ENCODE data around the gene ENTHD1.

Gene ENTHD1

DNA sequence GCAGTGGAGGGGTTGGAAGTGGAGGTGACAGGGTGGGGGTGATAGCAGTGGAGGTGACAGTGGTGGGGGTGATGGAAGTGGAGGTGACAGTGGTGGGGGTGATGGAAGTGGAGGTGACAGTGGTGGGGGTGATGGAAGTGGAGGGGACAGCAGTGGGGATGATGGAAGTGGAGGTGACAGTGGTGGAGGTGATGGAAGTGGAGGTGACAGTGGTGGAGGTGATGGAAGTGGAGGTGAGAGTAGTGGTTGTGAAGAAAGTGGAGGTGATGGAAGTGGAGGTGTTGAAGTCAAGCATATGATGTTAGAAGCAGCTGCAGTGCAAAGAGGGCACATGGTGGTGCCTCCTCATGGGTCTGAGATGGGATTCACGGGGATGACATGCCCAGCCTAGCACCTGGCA, 181.5 kb downstream of the ENTHD1 start:
- TF ChIP-seq ZNF350 (tag by site-specific recombination; IDR thresholded peaks at IDR 0.05) (no peak), ZNF548 (tag by site-specific recombination; IDR thresholded peaks at IDR 0.05) (no peak), ZNF10 (tag by site-specific recombination; IDR thresholded peaks at IDR 0.05) (no peak), ZFP3 (tag by site-specific recombination; IDR thresholded peaks at IDR 0.05; ENCODE audit: low read depth) (no peak), SETDB1 (IDR thresholded peaks at IDR 0.05; ENCODE audit: insufficient read length, low read length) (no peak), OSR2 (tag by site-specific recombination; IDR thresholded peaks at IDR 0.05) (no peak), ZBTB48 (tag by site-specific recombination; IDR thresholded peaks at IDR 0.05) (no peak), ZNF596 (tag by site-specific recombination; IDR thresholded peaks at IDR 0.05) (no peak), ZNF169 (tag by site-specific recombination; IDR thresholded peaks at IDR 0.05) (no peak), GLIS2 (tag by site-specific recombination; IDR thresholded peaks at IDR 0.05) (no peak), ZNF843 (tag by site-specific recombination; IDR thresholded peaks at IDR 0.05) (no peak), ZNF776 (tag by site-specific recombination; IDR thresholded peaks at IDR 0.05; ENCODE audit: borderline replicate concordance) (no peak), ZNF24 (tag by site-specific recombination; IDR thresholded peaks at IDR 0.05) (no peak), HOXA7 (CRISPR knock-in tag; IDR thresholded peaks at IDR 0.05; ENCODE audit: borderline replicate concordance) (no peak)
- TF ChIP-seq, protein P1, sequence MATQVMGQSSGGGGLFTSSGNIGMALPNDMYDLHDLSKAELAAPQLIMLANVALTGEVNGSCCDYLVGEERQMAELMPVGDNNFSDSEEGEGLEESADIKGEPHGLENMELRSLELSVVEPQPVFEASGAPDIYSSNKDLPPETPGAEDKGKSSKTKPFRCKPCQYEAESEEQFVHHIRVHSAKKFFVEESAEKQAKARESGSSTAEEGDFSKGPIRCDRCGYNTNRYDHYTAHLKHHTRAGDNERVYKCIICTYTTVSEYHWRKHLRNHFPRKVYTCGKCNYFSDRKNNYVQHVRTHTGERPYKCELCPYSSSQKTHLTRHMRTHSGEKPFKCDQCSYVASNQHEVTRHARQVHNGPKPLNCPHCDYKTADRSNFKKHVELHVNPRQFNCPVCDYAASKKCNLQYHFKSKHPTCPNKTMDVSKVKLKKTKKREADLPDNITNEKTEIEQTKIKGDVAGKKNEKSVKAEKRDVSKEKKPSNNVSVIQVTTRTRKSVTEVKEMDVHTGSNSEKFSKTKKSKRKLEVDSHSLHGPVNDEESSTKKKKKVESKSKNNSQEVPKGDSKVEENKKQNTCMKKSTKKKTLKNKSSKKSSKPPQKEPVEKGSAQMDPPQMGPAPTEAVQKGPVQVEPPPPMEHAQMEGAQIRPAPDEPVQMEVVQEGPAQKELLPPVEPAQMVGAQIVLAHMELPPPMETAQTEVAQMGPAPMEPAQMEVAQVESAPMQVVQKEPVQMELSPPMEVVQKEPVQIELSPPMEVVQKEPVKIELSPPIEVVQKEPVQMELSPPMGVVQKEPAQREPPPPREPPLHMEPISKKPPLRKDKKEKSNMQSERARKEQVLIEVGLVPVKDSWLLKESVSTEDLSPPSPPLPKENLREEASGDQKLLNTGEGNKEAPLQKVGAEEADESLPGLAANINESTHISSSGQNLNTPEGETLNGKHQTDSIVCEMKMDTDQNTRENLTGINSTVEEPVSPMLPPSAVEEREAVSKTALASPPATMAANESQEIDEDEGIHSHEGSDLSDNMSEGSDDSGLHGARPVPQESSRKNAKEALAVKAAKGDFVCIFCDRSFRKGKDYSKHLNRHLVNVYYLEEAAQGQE (tag by site-specific recombination; IDR thresholded peaks at IDR 0.05), result no peak
- TF ChIP-seq, protein P2, sequence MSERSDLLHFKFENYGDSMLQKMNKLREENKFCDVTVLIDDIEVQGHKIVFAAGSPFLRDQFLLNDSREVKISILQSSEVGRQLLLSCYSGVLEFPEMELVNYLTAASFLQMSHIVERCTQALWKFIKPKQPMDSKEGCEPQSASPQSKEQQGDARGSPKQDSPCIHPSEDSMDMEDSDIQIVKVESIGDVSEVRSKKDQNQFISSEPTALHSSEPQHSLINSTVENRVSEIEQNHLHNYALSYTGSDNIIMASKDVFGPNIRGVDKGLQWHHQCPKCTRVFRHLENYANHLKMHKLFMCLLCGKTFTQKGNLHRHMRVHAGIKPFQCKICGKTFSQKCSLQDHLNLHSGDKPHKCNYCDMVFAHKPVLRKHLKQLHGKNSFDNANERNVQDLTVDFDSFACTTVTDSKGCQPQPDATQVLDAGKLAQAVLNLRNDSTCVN (tag by site-specific recombination; optimal IDR thresholded peaks at IDR 0.05), result no peak
- TF ChIP-seq, protein P3, sequence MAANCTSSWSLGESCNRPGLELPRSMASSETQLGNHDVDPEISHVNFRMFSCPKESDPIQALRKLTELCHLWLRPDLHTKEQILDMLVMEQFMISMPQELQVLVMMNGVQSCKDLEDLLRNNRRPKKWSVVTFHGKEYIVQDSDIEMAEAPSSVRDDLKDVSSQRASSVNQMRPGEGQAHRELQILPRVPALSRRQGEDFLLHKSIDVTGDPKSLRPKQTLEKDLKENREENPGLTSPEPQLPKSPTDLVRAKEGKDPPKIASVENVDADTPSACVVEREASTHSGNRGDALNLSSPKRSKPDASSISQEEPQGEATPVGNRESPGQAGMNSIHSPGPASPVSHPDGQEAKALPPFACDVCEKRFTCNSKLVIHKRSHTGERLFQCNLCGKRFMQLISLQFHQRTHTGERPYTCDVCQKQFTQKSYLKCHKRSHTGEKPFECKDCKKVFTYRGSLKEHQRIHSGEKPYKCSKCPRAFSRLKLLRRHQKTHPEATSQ (tag by site-specific recombination; IDR thresholded peaks at IDR 0.05), result no peak
- H3K9me3 ChIP-seq (ENCODE audit: control insufficient read depth, insufficient read depth, low read depth, low read length), result no peaks in the 10 kb centered on the region
- H3K36me3 ChIP-seq (ENCODE audit: control insufficient read depth in 2 of 2, insufficient read depth in 1 of 2, low read length in 2 of 2), result no peaks in the 10 kb centered on the region
- ChIA-PET CTCF (interaction anchor here (1.2 kb wide), 1 partner anchor 27 kb away, joined by 3 read pairs; no protein-coding TSS in a partner anchor), POLR2A (no interaction called here)
- H3K27ac ChIP-seq (ENCODE audit: extremely low read depth, low read depth, low read length), result no peak overlapping the region
- H3K4me1 ChIP-seq (ENCODE audit: control insufficient read depth, insufficient read depth, low read length), result no peaks in the 10 kb centered on the region
- H3K4me3 ChIP-seq (ENCODE audit: low read depth, low read length), result no peak overlapping the region

DNA sequence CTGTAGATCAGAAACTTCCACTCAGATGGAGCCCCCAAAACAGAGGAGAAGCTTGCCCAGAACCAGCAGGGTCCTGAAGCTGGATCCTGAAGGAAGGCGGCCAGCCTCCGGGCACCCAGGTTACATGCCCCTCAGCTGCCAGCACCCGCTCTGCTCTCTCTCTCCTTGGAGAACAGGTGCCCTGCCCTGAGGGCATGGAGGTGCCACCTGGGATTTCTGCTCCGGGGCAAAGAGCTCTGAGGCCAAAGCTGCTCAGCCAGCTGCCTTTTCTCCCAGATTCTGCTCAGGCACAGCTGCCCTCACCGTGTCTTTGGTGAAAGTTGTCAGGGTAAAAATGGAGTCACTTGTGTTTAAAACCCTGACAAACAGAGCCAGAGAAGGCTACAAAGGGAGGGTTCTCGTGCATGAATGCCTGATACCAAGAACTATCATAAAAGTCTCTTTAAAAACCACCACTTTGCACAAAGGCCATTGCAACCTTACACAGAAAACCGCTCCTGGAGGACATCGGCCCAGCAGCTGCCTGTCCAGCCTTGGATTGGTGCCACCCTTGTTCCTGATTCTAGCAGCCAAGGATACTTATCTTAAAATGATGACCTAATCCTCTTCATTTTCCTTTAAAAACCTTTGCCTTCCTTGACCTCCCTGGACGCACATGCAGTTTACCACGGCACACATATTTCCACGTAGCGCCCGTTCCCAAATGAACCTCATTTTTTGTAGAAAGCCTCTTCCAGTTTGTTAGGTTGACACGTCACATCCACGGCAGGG, 183.0 kb downstream of the ENTHD1 start:
- Histone ChIP-seq H3K27ac (ENCODE audit: extremely low read depth, low read depth, low read length) (no peak overlapping the region), H3K4me3 (ENCODE audit: low read depth, low read length) (no peak overlapping the region), H3K9me3 (ENCODE audit: control insufficient read depth, insufficient read depth, low read depth, low read length) (no peaks in the 10 kb centered on the region), H3K4me1 (ENCODE audit: control insufficient read depth, insufficient read depth, low read length) (no peaks in the 10 kb centered on the region), H3K36me3 (ENCODE audit: control insufficient read depth in 2 of 2, insufficient read depth in 1 of 2, low read length in 2 of 2) (no peaks in the 10 kb centered on the region)
- ChIA-PET POLR2A (interaction anchor here (0.8 kb wide), 1 partner anchor 11 kb away, joined by 3 read pairs; no protein-coding TSS in a partner anchor), CTCF (interaction anchor here (0.6 to 0.7 kb wide), 2 partner anchors 146 to 330 kb away, joined by 3 read pairs; no protein-coding TSS in a partner anchor)
- TF ChIP-seq ZBTB7A (tag by site-specific recombination; IDR thresholded peaks at IDR 0.05; ENCODE audit: low read depth) (no peak), ZNF843 (tag by site-specific recombination; IDR thresholded peaks at IDR 0.05) (no peak), KLF9 (tag by site-specific recombination; IDR thresholded peaks at IDR 0.05; ENCODE audit: low read depth) (no peak), SETDB1 (IDR thresholded peaks at IDR 0.05; ENCODE audit: insufficient read length, low read length) (no peak), ZNF76 (tag by site-specific recombination; IDR thresholded peaks at IDR 0.05; ENCODE audit: borderline replicate concordance, low read depth) (no peak), ZBTB8A (tag by site-specific recombination; IDR thresholded peaks at IDR 0.05) (no peak)
- TF ChIP-seq, protein P4, sequence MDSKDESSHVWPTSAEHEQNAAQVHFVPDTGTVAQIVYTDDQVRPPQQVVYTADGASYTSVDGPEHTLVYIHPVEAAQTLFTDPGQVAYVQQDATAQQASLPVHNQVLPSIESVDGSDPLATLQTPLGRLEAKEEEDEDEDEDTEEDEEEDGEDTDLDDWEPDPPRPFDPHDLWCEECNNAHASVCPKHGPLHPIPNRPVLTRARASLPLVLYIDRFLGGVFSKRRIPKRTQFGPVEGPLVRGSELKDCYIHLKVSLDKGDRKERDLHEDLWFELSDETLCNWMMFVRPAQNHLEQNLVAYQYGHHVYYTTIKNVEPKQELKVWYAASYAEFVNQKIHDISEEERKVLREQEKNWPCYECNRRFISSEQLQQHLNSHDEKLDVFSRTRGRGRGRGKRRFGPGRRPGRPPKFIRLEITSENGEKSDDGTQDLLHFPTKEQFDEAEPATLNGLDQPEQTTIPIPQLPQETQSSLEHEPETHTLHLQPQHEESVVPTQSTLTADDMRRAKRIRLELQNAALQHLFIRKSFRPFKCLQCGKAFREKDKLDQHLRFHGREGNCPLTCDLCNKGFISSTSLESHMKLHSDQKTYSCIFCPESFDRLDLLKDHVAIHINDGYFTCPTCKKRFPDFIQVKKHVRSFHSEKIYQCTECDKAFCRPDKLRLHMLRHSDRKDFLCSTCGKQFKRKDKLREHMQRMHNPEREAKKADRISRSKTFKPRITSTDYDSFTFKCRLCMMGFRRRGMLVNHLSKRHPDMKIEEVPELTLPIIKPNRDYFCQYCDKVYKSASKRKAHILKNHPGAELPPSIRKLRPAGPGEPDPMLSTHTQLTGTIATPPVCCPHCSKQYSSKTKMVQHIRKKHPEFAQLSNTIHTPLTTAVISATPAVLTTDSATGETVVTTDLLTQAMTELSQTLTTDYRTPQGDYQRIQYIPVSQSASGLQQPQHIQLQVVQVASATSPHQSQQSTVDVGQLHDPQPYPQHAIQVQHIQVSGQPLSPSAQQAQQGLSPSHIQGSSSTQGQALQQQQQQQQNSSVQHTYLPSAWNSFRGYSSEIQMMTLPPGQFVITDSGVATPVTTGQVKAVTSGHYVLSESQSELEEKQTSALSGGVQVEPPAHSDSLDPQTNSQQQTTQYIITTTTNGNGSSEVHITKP (tag by site-specific recombination; IDR thresholded peaks at IDR 0.05), result no peak
- TF ChIP-seq, protein P5, sequence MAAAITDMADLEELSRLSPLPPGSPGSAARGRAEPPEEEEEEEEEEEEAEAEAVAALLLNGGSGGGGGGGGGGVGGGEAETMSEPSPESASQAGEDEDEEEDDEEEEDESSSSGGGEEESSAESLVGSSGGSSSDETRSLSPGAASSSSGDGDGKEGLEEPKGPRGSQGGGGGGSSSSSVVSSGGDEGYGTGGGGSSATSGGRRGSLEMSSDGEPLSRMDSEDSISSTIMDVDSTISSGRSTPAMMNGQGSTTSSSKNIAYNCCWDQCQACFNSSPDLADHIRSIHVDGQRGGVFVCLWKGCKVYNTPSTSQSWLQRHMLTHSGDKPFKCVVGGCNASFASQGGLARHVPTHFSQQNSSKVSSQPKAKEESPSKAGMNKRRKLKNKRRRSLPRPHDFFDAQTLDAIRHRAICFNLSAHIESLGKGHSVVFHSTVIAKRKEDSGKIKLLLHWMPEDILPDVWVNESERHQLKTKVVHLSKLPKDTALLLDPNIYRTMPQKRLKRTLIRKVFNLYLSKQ (tag by site-specific recombination; IDR thresholded peaks at IDR 0.05; ENCODE audit: borderline replicate concordance), result no peak
